Suppressor macrophage treated with lipopolysaccharide for 1 hour (primary cell): ENCODE results near the gene SCGB3A1.

Source experiments
- DNase-seq, 3 donors: peaks; one replicate each; pipeline ENCODE4 v3.0.0-alpha.2; 2020 to 2022

The SCGB3A1 gene

DNA sequence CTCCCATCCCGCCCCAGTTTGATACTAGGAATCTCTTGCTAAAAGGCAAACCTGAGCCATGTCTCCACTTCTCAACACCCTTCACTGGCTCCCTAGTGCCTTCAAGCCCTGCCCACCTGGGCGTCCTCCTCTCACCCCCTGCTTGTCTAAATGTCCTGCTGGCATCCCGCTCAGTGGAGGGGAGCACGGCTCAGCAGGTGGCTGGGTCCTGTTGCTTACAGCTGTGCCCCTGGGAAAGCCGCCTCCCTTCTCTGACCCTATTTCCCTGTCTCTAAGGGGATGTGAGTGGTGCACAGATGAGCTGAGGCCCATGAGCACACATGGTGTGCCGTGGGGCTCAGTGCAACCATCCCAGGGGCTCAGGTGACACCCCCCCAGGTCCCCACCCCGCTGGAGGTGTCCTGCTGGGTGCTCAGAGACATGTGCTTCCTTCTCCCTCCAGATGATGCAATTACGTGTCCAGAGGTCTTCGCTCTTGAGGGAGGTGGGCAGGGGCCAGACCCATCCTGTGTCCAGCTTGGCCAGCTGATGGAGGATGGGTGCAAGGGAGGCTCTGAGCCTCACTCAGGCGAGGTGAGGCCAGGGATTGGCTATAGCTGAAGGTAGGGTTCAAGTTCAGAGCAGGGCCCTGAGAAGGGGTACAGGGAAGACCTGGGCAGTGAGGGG, 34.0 kb upstream of the SCGB3A1 start:
- no peak for DNase-seq

DNA sequence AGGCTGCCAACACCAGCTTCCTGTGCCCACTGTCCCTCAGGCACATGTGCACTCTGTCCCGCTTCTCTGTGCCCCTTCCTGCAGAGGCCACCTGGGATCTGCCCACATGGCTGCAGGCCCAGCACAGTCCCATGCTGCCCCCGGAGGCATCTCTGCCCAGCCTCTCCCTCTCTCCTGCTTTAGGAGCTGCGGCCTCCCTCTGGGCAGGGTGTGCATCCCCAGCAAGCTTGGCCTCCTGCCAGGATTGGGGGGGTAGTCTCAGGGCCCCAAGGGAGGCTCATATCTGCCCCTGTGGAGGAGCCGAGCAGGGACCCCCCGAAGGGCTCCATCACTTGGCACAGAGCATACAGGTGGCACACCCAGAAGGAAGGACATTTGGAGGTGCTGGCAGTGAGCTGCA, 33.3 kb upstream of the SCGB3A1 start:
- DNase-seq = no peak

DNA sequence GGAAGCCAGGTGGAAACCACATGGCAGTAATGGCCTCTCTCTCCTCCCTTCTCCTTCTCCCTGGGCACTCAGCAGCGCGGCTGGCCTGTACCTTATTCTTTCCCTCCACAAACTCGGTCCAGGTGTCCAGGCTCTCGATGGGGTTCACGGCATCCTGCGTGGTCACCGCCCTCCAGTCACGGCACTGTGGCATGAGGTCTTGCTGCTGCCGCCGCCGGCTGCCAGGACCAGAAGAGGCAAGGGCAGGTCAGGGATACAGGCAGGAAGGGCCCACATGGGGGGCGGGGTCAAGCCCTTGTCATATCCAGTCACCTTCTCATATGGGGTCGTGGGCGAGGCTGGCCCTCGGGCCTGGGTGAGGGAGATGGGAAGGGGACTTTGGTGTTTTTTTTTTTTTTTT, 32.5 kb upstream of the SCGB3A1 start:
- DNase-seq = no peak

DNA sequence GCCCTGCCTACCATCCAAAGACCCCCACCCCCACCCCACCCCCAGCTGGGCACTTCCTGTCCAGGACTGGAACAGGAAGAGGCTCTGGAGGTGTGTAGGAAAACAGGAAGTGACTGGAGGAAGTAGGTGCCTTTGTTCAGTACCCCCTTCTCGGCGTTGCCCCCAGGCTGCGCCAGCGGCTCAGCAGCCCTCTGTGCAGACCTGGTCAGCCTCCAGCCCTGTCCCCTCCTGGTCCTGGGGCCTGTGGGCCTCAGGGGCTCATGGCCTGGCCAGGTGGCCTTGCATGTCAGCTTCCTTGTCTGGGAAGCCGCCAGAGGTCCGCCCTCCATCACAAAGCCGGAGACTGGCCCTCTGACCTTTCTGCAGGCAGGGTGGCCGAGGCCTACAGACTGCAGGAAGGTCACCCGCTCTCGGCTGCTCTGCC, 32.1 kb upstream of the SCGB3A1 start:
- no peak for DNase-seq

DNA sequence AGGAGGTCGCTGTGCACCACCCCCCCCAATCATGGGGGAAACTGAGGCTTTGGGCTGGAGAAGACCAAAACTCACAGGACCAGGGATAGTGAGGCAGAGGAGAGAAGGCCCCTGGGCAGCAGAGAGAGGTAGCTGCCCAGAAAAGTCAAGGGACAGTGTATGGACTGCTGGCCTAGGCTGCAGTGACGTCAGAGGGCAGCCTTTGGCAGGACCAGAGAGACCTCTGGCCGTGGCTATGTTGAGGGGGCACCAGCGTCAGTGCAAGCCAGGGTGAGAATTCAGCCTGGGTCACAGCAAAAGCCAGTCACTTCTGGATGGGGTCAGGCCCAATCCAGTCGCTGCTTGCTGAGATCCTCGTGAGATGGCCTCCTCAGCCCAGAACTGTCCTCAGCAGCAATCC, 31.6 kb upstream of the SCGB3A1 start:
- DNase-seq = no peak

DNA sequence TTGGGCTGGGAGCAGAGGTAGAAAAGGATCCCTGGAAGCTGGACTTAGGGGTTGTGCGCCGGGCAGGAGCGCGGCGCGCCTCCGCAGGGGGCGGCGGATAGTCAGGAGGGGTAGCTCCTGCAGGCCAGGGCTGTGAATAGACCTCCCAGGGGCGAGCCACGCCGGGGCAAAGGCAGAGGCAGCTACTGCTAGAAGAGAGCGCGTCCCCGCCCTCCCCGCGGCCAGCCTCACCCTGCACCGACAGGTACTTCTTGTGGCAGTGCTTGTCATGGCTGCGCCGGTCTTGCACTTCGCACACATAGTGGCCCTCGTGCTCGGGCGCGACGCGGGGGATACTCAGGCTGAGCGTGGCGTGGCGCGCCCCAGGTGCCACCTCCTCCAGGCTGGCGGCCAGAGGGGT, 30.0 kb upstream of the SCGB3A1 start:
- no peak for DNase-seq

DNA sequence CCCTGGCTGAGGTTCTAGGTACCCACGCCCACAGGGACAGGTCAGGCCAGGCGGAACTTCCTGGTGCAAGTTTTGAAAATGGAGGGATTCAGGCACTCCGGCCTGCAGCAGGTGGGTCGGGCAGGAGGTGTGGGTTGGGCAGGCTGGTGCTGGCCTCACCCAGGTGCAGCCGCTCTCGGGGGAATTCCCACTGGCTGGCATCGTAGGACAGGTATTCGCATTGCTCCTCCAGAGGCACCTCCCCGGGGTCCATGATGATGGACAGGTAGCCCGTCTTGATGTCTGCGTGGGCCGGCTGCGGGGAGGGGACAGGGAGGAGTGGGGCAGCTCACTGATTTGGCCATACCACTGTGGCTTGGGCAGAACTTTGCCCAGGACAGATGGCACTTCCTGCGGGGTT, 28.7 kb upstream of the SCGB3A1 start:
- no peak for DNase-seq

DNA sequence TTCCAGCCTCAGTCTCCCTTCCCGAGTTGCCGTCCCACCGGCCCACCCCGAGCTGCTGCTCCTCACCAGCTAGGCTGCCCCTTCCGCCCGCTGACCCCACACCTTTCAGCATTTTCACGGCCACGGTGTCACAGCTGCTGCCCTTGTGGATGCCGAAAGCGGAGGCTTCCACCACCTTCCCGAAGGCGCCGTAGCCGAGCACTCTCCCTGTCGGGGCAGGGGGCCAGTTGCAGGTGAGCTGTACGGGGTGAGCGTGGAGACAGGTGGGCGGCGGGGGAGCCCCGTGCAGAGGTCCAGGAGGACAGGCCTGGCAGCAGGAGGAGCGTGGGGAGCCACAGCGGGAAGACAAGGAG, 28.2 kb upstream of the SCGB3A1 start:
- no peak for DNase-seq

DNA sequence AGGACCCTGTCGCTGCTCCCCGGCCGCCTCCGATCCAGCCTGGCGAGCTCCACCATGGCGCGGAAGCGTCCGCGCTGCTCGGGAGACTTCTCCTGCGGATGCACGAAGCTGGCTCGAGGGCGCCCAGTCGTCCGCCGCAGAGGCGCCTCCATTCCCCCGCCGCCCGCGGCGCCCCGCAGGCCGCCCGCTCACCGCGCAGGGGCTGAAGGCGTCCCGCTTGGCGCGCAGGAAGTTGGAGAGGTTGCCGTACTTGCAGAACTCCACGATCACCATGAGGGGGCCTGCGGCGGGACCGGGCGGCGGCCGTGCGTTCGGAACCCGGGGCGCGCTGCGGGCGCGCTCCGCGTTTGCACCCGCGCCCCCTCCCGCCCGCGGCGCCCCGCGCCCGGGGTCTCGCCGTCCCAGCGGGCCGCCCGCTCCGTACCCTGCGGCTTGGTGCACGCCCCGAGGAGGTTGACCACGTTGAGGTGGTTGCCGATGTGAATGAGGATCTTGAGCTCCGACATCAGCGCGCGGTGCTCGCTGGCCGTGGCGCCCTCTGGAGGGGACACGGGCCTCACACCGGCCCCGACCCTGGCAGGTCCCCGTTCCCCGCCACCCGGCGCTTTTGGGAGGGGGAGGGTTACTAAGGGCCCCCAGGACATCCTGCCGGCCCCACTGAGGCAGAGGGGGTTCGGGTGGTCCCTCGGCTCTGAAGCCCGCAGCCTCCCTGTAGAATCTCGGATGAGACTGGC, 27.7 kb upstream of the SCGB3A1 start:
- DNase-seq = peak; percentile 24 to 68 (median 38)

DNA sequence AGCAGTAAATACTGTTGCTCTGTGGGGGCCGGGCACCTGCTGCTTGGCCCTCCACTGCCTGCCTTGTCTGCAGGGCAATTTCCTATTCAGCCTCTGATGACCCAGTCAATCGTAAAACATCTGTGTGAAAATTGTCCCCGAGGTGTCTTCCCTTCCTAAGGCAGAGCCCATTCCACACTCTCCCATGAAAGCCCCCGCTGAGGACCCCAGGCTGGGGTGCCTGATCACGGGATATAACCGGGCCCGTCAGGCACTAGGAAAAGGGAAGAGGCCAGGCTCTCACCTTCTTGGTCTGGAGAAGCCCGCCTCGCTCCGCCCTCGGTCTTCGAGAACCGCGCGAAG, 27.2 kb upstream of the SCGB3A1 start:
- DNase-seq = no peak

DNA sequence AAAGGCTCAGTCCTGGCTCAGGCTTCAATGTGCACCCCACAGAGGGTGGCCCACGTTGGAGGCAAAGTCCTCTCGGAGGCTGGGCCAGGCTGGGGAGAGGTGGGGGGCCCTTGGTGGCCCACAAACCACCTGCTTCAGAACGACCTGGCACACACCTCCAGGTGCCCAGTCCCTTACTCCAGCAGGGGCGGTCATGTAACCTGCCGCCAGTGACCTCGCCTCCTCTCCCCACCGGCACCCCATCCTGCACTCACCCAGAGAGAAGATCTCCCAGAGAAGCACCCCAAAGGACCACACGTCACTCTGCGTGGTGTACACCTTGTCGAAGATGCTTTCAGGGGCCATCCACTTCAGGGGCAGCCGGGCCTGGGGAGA, 22.5 kb upstream of the SCGB3A1 start:
- DNase-seq = no peak

DNA sequence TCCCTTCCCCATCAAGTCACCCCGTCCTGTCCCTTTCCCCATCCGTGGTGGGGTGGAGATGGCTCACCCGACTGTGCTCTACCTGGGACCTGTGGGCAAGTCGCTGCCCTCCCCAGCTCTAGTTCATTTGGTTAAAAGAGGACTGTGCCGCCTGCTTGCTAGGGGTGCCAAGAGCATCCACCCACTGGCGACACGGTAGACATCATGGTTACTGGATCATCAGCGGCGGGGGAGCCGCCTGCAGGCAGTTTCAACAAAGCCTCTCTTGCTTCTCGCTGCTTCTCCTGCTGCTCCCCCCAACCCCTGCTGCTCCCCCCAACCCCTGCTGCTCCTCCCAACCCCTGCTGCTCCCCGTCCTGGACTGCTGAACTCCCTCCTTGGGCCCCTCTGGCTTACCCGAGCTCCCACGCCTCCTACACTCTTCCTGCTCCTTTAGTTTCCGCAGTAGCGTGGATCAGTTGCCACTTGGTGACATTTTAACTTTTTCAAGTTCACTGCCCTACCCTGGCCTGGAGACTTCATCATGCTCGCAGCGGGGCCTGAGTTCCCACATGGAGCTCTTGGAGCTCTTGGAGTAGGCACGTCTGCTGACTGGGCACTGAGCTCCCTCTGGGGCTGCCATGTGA, 22.0 kb upstream of the SCGB3A1 start:
- DNase-seq = no peak

DNA sequence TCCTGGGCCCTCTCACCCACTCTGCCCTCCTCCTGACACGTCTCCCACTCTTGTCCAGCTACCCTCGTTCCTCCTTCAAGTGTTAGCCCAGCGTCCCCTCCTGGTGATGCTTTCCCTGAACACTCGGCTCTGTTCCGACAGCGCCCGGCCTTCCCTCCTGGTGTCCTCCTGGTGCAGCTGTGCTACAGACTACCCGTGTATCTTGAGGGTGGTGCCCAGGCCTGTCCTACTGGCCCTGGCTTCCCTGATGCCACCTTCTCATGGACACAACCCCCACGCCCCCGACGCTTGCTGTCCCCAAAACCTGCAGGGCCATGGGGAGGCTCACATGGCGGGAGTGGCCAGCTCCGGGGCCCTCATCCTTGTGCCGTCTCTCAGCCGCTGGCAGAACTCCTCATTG, 21.4 kb upstream of the SCGB3A1 start:
- DNase-seq = no peak

DNA sequence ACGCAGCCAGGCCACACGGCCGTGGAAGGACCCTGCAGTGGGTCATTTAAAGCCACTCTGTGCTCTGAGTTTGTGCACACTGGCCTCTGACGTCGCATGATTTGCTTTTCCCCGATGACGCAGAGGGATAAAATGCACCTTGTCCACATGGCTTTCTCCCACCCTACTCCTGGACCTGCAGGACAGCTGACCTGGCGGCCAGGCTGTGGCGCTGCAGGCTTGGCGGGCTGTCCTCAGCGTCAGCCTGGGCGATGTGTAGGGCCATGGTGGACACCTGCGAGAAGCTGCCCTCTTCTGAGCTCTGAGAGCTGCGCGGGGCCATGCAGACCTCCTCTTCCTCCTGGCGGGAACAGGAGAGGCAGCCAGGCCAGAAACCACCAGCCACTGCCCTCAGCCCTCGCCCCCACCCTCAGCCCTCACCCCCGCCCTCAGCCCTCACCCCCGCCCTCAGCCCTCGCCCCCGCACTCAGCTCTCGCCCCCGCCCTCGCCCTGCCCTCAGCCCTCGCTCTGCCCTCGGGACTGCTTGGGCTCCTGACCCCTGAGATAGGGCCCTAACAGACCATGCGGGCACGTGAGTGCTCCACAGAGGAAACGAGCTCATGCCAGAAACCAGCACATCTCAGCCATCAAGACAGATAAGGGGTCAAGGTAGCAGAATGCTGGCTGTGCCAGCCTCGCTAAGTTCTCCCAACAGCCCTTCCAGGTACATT, 20.0 kb upstream of the SCGB3A1 start:
- DNase-seq = no peak

DNA sequence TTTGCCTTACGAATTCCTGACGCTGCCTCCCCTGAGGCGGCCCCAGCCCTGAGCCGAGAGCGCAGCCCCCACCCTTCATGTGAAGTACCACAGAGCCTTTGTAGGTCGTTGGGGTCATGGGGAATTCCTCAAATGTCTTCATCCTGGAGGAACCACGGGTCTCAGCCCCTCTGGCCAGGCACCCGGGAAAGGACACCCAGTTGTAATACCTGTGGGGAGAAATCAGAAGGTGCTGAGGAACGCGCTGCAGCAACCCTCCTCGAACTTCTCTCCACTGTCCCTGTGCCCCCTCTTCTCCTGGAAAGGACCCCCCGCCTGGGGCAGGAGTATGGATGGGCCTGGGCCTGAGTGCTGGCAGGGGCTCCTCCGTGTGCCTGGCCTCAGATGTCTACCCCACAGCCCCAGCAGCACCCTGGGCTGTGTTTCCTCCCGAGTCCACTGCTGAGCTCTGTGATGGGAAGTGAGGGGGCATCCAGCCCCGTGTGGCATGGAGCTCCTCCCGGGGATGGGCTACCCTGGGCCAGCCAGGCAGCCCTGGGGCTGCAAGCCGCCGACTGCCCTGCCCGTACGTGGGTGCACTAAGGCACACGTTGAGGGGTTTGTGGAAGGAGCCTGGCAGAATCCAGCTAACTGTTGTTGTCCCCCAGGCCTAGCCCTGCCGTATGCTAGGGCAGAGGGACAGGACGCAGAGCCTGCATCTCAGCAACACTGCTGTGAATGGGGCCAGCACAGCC, 18.7 kb upstream of the SCGB3A1 start:
- no peak for DNase-seq

DNA sequence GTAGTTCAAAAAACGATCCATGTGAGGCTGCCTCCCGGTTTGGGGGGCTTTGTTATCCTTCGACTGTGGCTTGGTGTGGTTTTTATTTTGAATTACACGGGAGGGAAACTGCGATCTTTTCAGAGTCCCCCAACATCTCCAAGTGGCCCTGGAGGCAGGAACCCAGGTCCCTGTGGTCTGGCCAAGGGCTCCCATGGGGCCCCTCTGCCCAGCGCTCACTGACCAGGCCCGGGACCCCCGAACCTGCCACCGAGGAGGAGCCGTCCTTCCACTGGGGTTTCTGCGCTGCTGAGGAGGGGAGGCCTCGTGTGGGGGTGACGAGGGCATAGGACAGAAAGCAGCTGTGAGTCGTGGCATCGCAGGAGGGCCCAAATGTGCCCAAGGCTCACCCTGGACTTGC, 18.1 kb upstream of the SCGB3A1 start:
- DNase-seq = no peak

DNA sequence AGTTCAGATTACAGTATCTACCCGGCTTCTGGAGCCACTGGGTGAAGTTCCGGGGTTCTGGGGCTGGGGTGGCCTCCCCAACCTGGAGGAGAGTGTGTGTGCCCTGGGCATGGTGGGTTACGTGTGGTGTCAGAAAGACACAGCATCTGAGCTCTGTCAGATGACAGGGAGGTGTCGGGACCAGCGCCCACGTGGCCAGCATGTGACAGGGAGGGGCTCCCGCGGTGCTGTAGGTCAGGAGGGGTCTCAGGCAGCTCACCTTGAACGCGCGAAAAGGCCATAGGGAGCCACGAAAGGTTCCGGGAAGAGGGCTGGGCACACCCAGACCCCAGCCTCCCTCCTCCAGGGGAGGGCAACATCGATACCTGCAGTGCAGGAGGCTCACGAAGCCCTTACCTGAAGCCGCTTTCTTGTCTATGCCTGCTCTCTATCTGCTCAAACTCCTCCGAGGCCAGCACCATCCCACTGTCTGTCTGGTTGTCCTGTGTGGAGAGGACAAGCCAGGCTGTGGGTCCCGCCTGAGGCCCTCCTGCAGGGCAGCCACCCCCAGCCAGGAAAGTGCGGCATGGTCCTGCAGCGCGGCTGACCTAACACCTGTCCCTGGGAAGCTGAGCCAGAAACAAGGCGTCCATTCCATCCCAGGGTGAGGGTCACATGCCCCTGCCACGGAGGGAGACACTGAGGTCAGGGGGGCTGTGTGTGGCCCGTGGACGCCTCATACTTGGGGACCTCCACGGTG, 17.4 kb upstream of the SCGB3A1 start:
- DNase-seq = no peak

DNA sequence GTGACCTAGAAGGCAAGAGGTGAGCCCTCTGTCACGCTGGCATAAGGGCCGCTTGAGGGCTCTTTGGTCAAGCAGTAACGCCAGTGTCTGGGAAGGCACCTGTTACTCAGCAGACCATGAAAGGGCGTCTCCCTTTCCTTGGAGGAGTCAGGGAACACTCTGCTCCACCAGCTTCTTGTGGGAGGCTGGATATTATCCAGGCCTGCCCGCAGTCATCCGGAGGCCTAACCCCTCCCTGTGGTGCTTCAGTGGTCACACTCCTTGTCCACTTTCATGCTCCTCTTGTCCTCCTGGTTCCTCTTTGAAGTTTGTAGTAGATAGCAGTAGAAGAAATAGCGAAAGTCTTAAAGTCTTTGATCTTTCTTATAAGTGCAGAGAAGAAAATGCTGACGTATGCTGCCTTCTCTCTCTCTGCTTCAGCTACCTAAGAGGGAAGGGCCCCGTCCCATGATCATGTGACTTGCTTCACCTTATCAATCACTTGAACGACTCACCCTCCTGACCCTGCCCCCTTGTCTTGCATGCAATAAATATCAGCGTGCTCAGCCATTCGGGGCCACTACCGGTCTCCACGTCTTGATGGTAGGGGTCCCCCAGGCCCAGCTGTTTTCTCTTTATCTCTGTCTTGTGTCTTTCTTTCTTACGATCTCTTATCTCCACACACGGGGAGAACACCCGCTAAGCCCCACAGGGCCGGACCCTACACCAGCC, 16.7 kb upstream of the SCGB3A1 start:
- DNase-seq = no peak

DNA sequence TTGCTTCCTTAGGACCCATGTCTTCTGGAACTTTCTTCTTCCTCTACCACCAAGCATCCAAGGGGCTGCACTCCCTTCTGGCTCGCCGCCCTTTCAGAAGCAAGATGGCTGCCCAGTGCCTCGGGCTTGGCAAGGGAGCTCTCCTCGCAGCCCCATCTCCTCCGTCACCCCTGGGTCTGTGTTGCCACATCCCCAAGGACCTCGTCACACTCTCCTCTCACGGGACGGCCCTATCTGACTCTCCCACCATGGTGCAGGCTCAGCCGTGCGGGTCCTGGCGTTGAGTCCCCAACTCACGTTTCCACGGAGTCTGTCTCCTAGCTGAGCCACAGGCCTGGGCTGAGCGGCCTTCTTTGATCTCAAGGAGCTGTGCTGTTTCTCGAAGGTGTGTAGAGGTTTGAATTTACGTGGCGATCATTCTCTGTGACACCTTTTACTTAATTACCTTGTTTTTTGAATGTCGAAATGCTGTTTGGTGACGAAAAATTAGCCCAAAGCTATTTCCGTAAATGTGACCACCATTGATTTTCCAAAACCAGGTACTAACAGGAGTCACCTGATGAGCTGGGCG, 15.0 kb upstream of the SCGB3A1 start:
- no peak for DNase-seq

DNA sequence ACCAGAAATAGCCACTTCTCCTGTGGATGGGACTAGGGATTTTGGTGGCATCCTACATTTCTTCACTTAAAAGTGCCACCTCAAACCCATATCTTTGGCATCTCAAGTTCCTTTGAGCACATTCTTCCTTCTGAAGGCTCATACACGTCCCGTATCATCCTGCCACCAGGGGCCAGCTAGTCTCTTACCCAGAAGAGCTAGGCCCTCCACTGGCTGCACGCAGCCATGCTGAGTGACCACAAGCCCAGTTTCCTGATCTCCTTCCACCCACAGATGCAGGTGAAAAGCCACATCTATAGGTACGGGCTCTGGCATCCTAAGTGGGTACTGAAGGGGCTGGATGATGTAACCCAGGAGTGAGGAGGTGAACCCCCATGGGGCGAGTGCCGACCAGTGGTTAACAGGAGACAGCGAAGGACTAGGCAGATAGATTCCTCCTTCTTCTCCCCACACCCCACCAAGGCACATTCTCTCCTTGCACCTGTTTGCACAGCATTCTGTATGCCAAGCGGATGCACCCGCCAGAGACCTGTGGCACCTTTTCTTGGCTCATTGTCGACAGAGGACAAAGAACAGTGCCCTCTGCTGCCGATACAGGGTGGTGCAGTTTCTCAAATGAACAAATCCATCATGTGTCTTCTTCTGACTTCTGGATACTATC, 14.4 kb upstream of the SCGB3A1 start:
- peak; percentile 50 to 72 (median 65) for DNase-seq

DNA sequence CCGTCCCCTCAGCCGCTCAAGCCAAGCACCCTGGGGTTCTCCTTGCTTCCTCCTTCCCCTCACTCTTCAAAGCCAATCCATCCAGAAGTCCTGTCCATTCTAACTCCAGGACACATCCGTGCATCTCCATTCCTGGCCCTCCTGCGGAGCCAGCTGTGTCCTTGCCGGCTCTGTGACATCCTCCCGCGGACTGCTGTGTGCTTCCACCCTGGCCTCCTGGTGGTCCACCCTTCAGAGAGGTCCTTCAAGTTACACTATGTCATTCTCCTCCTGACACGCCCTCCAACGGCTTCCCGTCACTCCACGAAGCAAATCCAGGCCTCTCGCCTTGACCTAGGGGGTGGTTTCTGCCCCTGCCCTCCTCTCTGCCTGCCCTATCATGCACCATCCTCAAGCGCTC, 13.0 kb upstream of the SCGB3A1 start:
- no peak for DNase-seq
